HEK293 (cell line): Measurements from ENCODE around the gene DCUN1D3.
A peak's percentile ranks its signal among the peaks of the same experiment; 100 is the strongest.

Experiments
- ATF2 ChIP-seq: fragments of 450-650 bp; formaldehyde crosslinking; IDR thresholded peaks from 2 replicates; pipeline ENCODE4 v1.5.1; 2016; ENCODE audit warnings: missing biosample characterization, missing genetic modification characterization, low read depth
- GLI4 ChIP-seq: fragments of 450-650 bp; formaldehyde crosslinking; IDR thresholded peaks from 2 replicates; pipeline ENCODE4 v1.5.1; 2016; ENCODE audit warnings: missing biosample characterization, missing genetic modification characterization
- INSM2 ChIP-seq: fragments of 450-650 bp; formaldehyde crosslinking; IDR thresholded peaks from 2 replicates; pipeline ENCODE4 v1.5.1; 2016; ENCODE audit warnings: missing biosample characterization, missing genetic modification characterization
- KLF1 ChIP-seq: fragments of 450-650 bp; formaldehyde crosslinking; IDR thresholded peaks from 2 replicates; pipeline ENCODE4 v1.5.1; 2016; ENCODE audit warnings: missing biosample characterization, missing genetic modification characterization
- KLF8 ChIP-seq: fragments of 450-650 bp; formaldehyde crosslinking; IDR thresholded peaks from 2 replicates; pipeline ENCODE4 v1.5.1; 2016; ENCODE audit warnings: missing biosample characterization, missing genetic modification characterization
- MZF1 ChIP-seq: fragments of 450-650 bp; formaldehyde crosslinking; IDR thresholded peaks from 2 replicates; pipeline ENCODE4 v1.5.1; 2017; ENCODE audit warnings: missing biosample characterization, missing genetic modification characterization, borderline replicate concordance
- SCRT2 ChIP-seq: fragments of 450-650 bp; formaldehyde crosslinking; IDR thresholded peaks from 2 replicates; pipeline ENCODE4 v1.5.1; 2016; ENCODE audit warnings: missing biosample characterization, missing genetic modification characterization
- SP2 ChIP-seq: fragments of 450-650 bp; formaldehyde crosslinking; IDR thresholded peaks from 2 replicates; pipeline ENCODE4 v1.5.1; 2016; ENCODE audit warnings: missing biosample characterization, missing genetic modification characterization
- TCF7L2 ChIP-seq: IDR thresholded peaks from 2 replicates; pipeline ENCODE4 v1.6.1; 2011; ENCODE audit warnings: low read depth, mild to moderate bottlenecking, inconsistent platforms, low read length, moderate library complexity, borderline replicate concordance
- YY2 ChIP-seq: fragments of 450-650 bp; formaldehyde crosslinking; IDR thresholded peaks from 2 replicates; pipeline ENCODE4 v1.5.1; 2016; ENCODE audit warnings: missing biosample characterization, missing genetic modification characterization
- ZBTB11 ChIP-seq: fragments of 450-650 bp; formaldehyde crosslinking; conservative IDR thresholded peaks from 2 replicates; pipeline ENCODE4 v1.5.1; 2016; ENCODE audit warnings: low read depth, missing biosample characterization, missing genetic modification characterization
- ZBTB49 ChIP-seq: fragments of 450-650 bp; formaldehyde crosslinking; IDR thresholded peaks from 2 replicates; pipeline ENCODE4 v1.5.1; 2016; ENCODE audit warnings: missing biosample characterization, missing genetic modification characterization, low read depth
- ZFHX2 ChIP-seq: fragments of 450-650 bp; formaldehyde crosslinking; conservative IDR thresholded peaks from 2 replicates; pipeline ENCODE4 v1.5.1; 2016; ENCODE audit warnings: missing biosample characterization, missing genetic modification characterization
- ZNF266 ChIP-seq: fragments of 450-650 bp; formaldehyde crosslinking; IDR thresholded peaks from 2 replicates; pipeline ENCODE4 v1.5.1; 2016; ENCODE audit warnings: missing biosample characterization, missing genetic modification characterization, low read depth
- ZNF311 ChIP-seq: fragments of 450-650 bp; formaldehyde crosslinking; IDR thresholded peaks from 2 replicates; pipeline ENCODE4 v1.5.1; 2017; ENCODE audit warnings: missing biosample characterization, missing genetic modification characterization, borderline replicate concordance
- ZNF341 ChIP-seq: fragments of 450-650 bp; formaldehyde crosslinking; IDR thresholded peaks from 2 replicates; pipeline ENCODE4; 2016; ENCODE audit warnings: low read depth, missing biosample characterization, missing genetic modification characterization
- ZNF514 ChIP-seq: fragments of 450-650 bp; formaldehyde crosslinking; IDR thresholded peaks from 2 replicates; pipeline ENCODE4 v1.5.1; 2016; ENCODE audit warnings: missing biosample characterization, missing genetic modification characterization
- ZNF518A ChIP-seq: fragments of 450-650 bp; formaldehyde crosslinking; conservative IDR thresholded peaks from 2 replicates; pipeline ENCODE4 v1.5.1; 2016; ENCODE audit warnings: low read depth, missing biosample characterization, missing genetic modification characterization
- ZNF544 ChIP-seq: fragments of 450-650 bp; formaldehyde crosslinking; IDR thresholded peaks from 2 replicates; pipeline ENCODE4 v1.5.0; 2017; ENCODE audit warnings: missing biosample characterization, missing genetic modification characterization
- ZNF548 ChIP-seq: fragments of 450-650 bp; formaldehyde crosslinking; IDR thresholded peaks from 2 replicates; pipeline ENCODE4 v1.5.1; 2016; ENCODE audit warnings: missing biosample characterization, missing genetic modification characterization
- ZNF555 ChIP-seq: fragments of 450-650 bp; formaldehyde crosslinking; conservative IDR thresholded peaks from 2 replicates; pipeline ENCODE4 v1.5.1; 2017; ENCODE audit warnings: missing biosample characterization, mild to moderate bottlenecking, missing genetic modification characterization, inconsistent platforms
- ZNF621 ChIP-seq: fragments of 450-650 bp; formaldehyde crosslinking; IDR thresholded peaks from 2 replicates; pipeline ENCODE4 v1.5.1; 2017; ENCODE audit warnings: missing biosample characterization, missing genetic modification characterization
- ZSCAN4 ChIP-seq: fragments of 450-650 bp; formaldehyde crosslinking; IDR thresholded peaks from 2 replicates; pipeline ENCODE4 v1.5.1; 2017; ENCODE audit warnings: missing biosample characterization, missing genetic modification characterization

The DCUN1D3 gene

GRCh38 chr16:20806168-20807050 is 93.7 kb downstream of the DCUN1D3 start, which contains the start of the genes ERI2 and REXO5 (continued):
- TF ChIP-seq SP2 (tag by site-specific recombination) (peak; percentile 95), ZFHX2 (tag by site-specific recombination) (peak; percentile 46), ZBTB49 (tag by site-specific recombination) (no peak), KLF1 (tag by site-specific recombination) (peak; percentile 54; the same call in 1 of the 2 replicates), ZNF555 (tag by site-specific recombination) (no peak), ZNF514 (tag by site-specific recombination) (no peak), INSM2 (tag by site-specific recombination) (peak; percentile 40; the same call in 1 of the 2 replicates), ZNF311 (tag by site-specific recombination) (no peak), ZNF544 (tag by site-specific recombination) (no peak), ATF2 (tag by site-specific recombination) (no peak), ZNF621 (tag by site-specific recombination) (no peak), ZSCAN4 (tag by site-specific recombination) (no peak), ZNF548 (tag by site-specific recombination) (no peak), ZNF341 (tag by site-specific recombination) (peak; percentile 72), MZF1 (tag by site-specific recombination) (peak; percentile 80), YY2 (tag by site-specific recombination) (peak; percentile 84), GLI4 (tag by site-specific recombination) (0 out of 2 replicates have a peak, but pooled peaks have one; percentile 32), ZBTB11 (tag by site-specific recombination) (peak; percentile 95), ZNF266 (tag by site-specific recombination) (no peak), SCRT2 (tag by site-specific recombination) (no peak), ZNF518A (tag by site-specific recombination) (peak; percentile 92), KLF8 (tag by site-specific recombination) (peak; percentile 80), TCF7L2 (no peak; the same call in 1 of the 2 replicates)
